ENCODE data around the gene ELOVL2.

Gene ELOVL2

DNA sequence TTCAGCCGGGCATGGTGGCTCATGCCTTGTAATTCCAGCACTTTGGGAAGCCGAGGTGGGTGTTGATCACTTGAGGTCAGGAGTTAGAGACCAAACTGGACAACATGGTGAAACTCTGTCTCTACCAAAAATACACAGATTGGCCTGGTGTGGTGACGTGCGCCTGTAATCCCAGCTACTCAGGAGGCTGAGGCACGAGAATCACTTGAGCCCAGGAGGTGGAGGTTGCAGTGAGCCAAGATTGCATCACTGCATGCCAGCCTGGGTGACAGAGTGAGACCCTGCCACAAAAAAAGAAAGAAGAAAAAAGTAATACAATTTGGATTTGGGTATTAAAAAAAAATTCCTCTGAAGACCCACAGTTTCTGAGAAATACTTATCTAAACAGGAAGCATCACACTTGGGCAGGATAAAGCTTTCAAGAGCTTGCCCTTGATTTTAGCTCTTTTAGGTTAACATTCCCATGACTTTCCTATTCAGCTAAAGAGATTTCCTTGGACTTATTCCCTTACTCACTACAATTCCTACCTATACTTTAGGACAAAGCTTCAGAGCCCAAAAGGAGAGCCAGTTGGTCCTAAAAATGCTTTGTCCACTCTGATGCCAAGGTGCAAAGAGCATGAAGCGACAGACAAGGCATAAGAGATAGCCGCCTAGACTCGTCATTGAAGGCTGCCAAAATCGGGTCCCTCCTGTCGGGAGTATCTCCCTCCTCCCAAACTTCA, 1.9 kb downstream of the ELOVL2 start:
- H4K20me1 ChIP-seq (ENCODE audit: low read depth, low read length): peaks cover 9% of the 10 kb centered on the region; the same call in 1 of the 2 replicates
- 0 out of 2 replicates have a peak, but pooled peaks cover 11% of the 10 kb centered on the region for H3F3A ChIP-seq (ENCODE audit: insufficient read depth)
- H3K9me2 ChIP-seq (replicated peaks; ENCODE audit: insufficient read depth, low read length): no peaks in the 10 kb centered on the region
- no peaks in the 10 kb centered on the region for H3K27me3 ChIP-seq (ENCODE audit: low read length)
- H3K4me3 ChIP-seq (ENCODE audit: insufficient read depth, low read length, poor library complexity, severe bottlenecking): no peak overlapping the region
- H3K36me3 ChIP-seq (ENCODE audit: low read length): no peaks in the 10 kb centered on the region
- no peaks in the 10 kb centered on the region for H3K9me3 ChIP-seq (ENCODE audit: insufficient read depth, low read length)
- no peak overlapping the region for H3K9ac ChIP-seq (ENCODE audit: low read length)
- H3K79me2 ChIP-seq (ENCODE audit: insufficient read depth, low read length): no peaks in the 10 kb centered on the region
- H2AFZ ChIP-seq (ENCODE audit: low read depth, low read length, severe bottlenecking): no peak overlapping the region
- no peak overlapping the region for H3K27ac ChIP-seq (ENCODE audit: low read depth, low read length)
- H3K4me2 ChIP-seq (ENCODE audit: low read depth, low read length, poor library complexity, severe bottlenecking): no peak overlapping the region
- TF ChIP-seq EZH2phosphoT487 (conservative IDR thresholded peaks at IDR 0.05; ENCODE audit: low read length): no peak
- TF ChIP-seq CTCF (IDR thresholded peaks at IDR 0.05; ENCODE audit: insufficient read depth, low read length, poor library complexity, severe bottlenecking): no peak

GRCh38 chr6:11040134-11040533, 4.0 kb downstream of the ELOVL2 start:
- H4K20me1 ChIP-seq (ENCODE audit: low read depth, low read length): peaks cover 9% of the 10 kb centered on the region; the same call in 1 of the 2 replicates
- TF ChIP-seq EZH2phosphoT487 (conservative IDR thresholded peaks at IDR 0.05; ENCODE audit: low read length) (no peak), CTCF (IDR thresholded peaks at IDR 0.05; ENCODE audit: insufficient read depth, low read length, poor library complexity, severe bottlenecking) (no peak)
- no peaks in the 10 kb centered on the region for H3K36me3 ChIP-seq (ENCODE audit: low read length)
- H3K9ac ChIP-seq (ENCODE audit: low read length): no peak overlapping the region
- H3K27me3 ChIP-seq (ENCODE audit: low read length): no peaks in the 10 kb centered on the region
- no peak overlapping the region for H2AFZ ChIP-seq (ENCODE audit: low read depth, low read length, severe bottlenecking)
- no peak overlapping the region for H3K27ac ChIP-seq (ENCODE audit: low read depth, low read length)
- H3K9me3 ChIP-seq (ENCODE audit: insufficient read depth, low read length): no peaks in the 10 kb centered on the region
- H3K9me2 ChIP-seq (replicated peaks; ENCODE audit: insufficient read depth, low read length): no peaks in the 10 kb centered on the region
- H3K4me2 ChIP-seq (ENCODE audit: low read depth, low read length, poor library complexity, severe bottlenecking): no peak overlapping the region
- 0 out of 2 replicates have a peak, but pooled peaks cover 11% of the 10 kb centered on the region for H3F3A ChIP-seq (ENCODE audit: insufficient read depth)
- H3K79me2 ChIP-seq (ENCODE audit: insufficient read depth, low read length): no peaks in the 10 kb centered on the region
- H3K4me3 ChIP-seq (ENCODE audit: insufficient read depth, low read length, poor library complexity, severe bottlenecking): no peak overlapping the region

DNA sequence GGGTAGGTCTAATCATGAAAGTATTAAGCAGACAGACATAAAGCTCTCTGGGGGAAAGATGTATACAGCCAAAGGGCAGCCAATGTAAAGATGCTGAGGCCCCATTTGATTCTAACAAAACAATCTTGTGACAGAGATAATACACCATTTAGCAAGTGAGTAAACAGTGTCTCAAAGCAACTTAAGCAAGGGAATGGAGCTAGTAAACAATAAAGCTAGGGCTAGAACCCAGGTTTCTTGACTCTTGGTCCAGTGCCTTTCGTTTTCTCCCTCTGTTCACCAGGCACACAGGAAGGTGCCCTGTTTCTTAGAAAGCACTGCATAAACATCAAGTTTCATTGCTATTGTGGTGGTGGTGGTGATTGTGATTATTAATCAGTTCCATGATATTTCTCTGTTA, 5.1 kb downstream of the ELOVL2 start:
- Histone ChIP-seq H3K4me3 (ENCODE audit: insufficient read depth, low read length, poor library complexity, severe bottlenecking) (no peak overlapping the region), H3K27me3 (ENCODE audit: low read length) (no peaks in the 10 kb centered on the region), H3F3A (ENCODE audit: insufficient read depth) (0 out of 2 replicates have a peak, but pooled peaks cover 11% of the 10 kb centered on the region), H3K4me2 (ENCODE audit: low read depth, low read length, poor library complexity, severe bottlenecking) (no peak overlapping the region), H3K36me3 (ENCODE audit: low read length) (no peaks in the 10 kb centered on the region), H3K27ac (ENCODE audit: low read depth, low read length) (no peak overlapping the region), H3K9ac (ENCODE audit: low read length) (no peak overlapping the region), H3K9me2 (replicated peaks; ENCODE audit: insufficient read depth, low read length) (no peaks in the 10 kb centered on the region), H3K79me2 (ENCODE audit: insufficient read depth, low read length) (no peaks in the 10 kb centered on the region), H2AFZ (ENCODE audit: low read depth, low read length, severe bottlenecking) (no peak overlapping the region), H3K9me3 (ENCODE audit: insufficient read depth, low read length) (no peaks in the 10 kb centered on the region), H4K20me1 (ENCODE audit: low read depth, low read length) (peaks cover 9% of the 10 kb centered on the region; the same call in 1 of the 2 replicates)
- no peak for TF ChIP-seq CTCF (IDR thresholded peaks at IDR 0.05; ENCODE audit: insufficient read depth, low read length, poor library complexity, severe bottlenecking)
- no peak for TF ChIP-seq EZH2phosphoT487 (conservative IDR thresholded peaks at IDR 0.05; ENCODE audit: low read length)

Measured in SU-DHL-6 (cell line).